ENCODE measurements around the gene PRR5L. TPM values are rescaled to one million over a fixed set of nuclear protein-coding genes. Genes with fewer than 3 reads are reported as not detected.
"Not testable (repeated sequence)": the region's sequence is repeated elsewhere in the genome, so short reads cannot be mapped to it uniquely, and the experiment has no call there.

PRR5L gene
- total and polyA plus RNA-seq, 5 donors from 2014 or later, result 0.76 to 15.1 (median 1.1) TPM; not detected in 1

DNA sequence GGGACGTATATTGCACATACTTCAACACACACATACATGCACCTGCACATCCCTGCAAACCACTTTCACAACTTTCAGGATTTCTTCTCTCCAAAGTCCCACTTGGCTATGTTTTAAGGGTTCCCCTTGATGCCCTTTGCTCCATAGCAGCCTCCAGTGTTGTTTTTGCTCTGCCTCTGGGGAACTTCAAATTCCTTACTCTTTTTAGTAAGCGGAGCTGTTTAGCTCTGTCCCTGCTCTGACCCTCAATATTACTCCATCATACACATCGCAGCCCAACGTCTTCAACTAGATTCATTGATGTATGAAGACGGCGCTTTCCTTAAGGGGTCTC lies 18.3 kb downstream of the PRR5L start:
- Histone ChIP-seq H3K4me1 (ENCODE audit: control insufficient read depth, insufficient read depth, low read length, poor library complexity, severe bottlenecking) (no peaks in the 10 kb centered on the region), H3K27me3 (ENCODE audit: control insufficient read depth, insufficient read depth, low read length) (peaks cover 7% of the 10 kb centered on the region), H3K27ac (ENCODE audit: insufficient read depth, low read length, poor library complexity, severe bottlenecking) (no peak overlapping the region), H3K9me3 (ENCODE audit: control insufficient read depth in 2 of 2, low read length in 2 of 2) (no peaks in the 10 kb centered on the region), H3K4me3 (ENCODE audit: low read depth, low read length) (no peak overlapping the region), H3K36me3 (ENCODE audit: control insufficient read depth, insufficient read depth, low read length) (no peaks in the 10 kb centered on the region)
- Mint-ChIP-seq H3K9me3 (peaks cover 0 to 2% (median 0%) of the 10 kb centered on the region in 7 donors), H3K27me3 (peaks cover 18% of the 10 kb centered on the region), H3K36me3 (no peaks in the 10 kb centered on the region), H3K4me3 (no peak overlapping the region), H3K4me1 (no peaks in the 10 kb centered on the region), H3K27ac (no peak overlapping the region)
- ATAC-seq (ENCODE audit: low read depth in 2 of 2) (no peak), DNase-seq (no peak)

DNA sequence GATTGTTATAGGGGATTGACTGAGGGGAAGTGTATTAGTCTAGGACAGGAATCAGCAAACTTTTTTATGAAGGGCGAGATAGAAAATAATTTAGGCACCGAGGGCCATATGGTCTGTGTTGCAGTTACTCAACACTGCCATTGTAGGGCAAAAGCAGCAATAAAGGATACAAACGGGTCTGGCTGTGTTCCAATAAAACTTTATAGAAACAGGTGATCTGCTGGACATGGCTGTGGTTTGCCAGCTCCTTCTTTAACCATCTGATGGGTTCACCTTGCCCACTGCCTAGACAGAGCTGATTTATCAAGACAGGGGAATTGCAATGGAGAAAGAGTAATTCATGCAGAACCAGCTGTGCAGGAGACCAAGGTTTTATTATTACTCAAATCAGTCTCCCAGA lies 20.0 kb downstream of the PRR5L start:
- Mint-ChIP-seq H3K4me3 (no peak overlapping the region), H3K27me3 (peaks cover 14% of the 10 kb centered on the region), H3K4me1 (no peaks in the 10 kb centered on the region), H3K27ac (no peak overlapping the region), H3K9me3 (peaks cover 0 to 2% (median 0%) of the 10 kb centered on the region in 7 donors), H3K36me3 (no peaks in the 10 kb centered on the region)
- Histone ChIP-seq H3K27me3 (ENCODE audit: control insufficient read depth, insufficient read depth, low read length) (peaks cover 7% of the 10 kb centered on the region), H3K36me3 (ENCODE audit: control insufficient read depth, insufficient read depth, low read length) (no peaks in the 10 kb centered on the region), H3K4me3 (ENCODE audit: low read depth, low read length) (no peak overlapping the region), H3K27ac (ENCODE audit: insufficient read depth, low read length, poor library complexity, severe bottlenecking) (no peak overlapping the region), H3K9me3 (ENCODE audit: control insufficient read depth in 2 of 2, low read length in 2 of 2) (no peaks in the 10 kb centered on the region), H3K4me1 (ENCODE audit: control insufficient read depth, insufficient read depth, low read length, poor library complexity, severe bottlenecking) (no peaks in the 10 kb centered on the region)
- ATAC-seq (ENCODE audit: low read depth in 2 of 2), result no peak
- no peak for DNase-seq

DNA sequence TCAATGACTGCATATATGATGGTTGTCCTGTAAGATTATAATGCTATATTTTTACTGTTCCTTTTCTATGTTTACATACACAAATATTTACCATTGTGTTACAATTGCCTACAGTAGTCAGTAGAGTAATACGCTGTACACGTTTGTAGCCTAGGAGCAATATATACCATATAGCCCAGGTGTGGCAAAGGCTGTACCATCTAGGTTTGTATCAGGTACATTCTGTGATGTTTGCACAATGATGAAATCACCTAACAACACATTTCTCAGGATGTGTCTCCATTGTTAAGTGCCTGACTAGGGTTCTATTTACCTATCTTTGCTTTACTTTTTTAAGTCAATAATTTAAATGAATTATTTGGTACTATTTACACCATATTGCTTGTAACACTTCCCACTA lies 21.9 kb downstream of the PRR5L start:
- H3K27me3 ChIP-seq (ENCODE audit: control insufficient read depth, insufficient read depth, low read length), result peaks cover 7% of the 10 kb centered on the region

DNA sequence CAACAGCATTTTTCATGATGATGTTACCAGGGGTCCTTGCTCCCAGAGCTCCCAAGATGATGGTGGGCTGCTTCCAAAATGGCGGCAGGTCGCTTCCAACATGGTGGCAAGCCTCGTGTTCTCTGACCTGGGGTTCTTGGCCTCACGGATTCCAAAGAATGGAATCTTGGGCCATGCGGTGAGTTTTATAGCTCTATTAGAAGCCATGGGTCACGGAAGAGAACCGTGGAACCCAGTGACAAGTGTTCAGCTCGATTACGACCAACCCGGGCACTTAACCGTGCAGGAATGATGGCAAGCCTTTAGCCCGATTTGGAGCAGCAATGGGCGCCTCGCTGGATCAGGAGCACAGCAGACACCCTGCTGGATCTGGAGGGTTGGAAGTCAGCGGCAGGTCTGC lies 28.9 kb downstream of the PRR5L start:
- H3K27me3 Mint-ChIP-seq; H3K27ac ChIP-seq (ENCODE audit: insufficient read depth, low read length, poor library complexity, severe bottlenecking); H3K4me3 Mint-ChIP-seq; H3K4me1 Mint-ChIP-seq; H3K36me3 ChIP-seq (ENCODE audit: control insufficient read depth, insufficient read depth, low read length); H3K36me3 Mint-ChIP-seq; H3K27me3 ChIP-seq (ENCODE audit: control insufficient read depth, insufficient read depth, low read length); ATAC-seq (ENCODE audit: low read depth in 2 of 2); H3K4me3 ChIP-seq (ENCODE audit: low read depth, low read length); DNase-seq; H3K27ac Mint-ChIP-seq; H3K4me1 ChIP-seq (ENCODE audit: control insufficient read depth, insufficient read depth, low read length, poor library complexity, severe bottlenecking); H3K9me3 Mint-ChIP-seq; H3K9me3 ChIP-seq (ENCODE audit: control insufficient read depth in 2 of 2, low read length in 2 of 2): not testable (repeated sequence)

More for the DNA sequence above, 21.9 kb downstream of the PRR5L start:
- no peak overlapping the region for H3K4me3 Mint-ChIP-seq
- Histone ChIP-seq H3K4me1 (ENCODE audit: control insufficient read depth, insufficient read depth, low read length, poor library complexity, severe bottlenecking) (no peaks in the 10 kb centered on the region), H3K36me3 (ENCODE audit: control insufficient read depth, insufficient read depth, low read length) (no peaks in the 10 kb centered on the region), H3K27ac (ENCODE audit: insufficient read depth, low read length, poor library complexity, severe bottlenecking) (no peak overlapping the region), H3K9me3 (ENCODE audit: control insufficient read depth in 2 of 2, low read length in 2 of 2) (no peaks in the 10 kb centered on the region), H3K4me3 (ENCODE audit: low read depth, low read length) (no peak overlapping the region)
- H3K36me3 Mint-ChIP-seq, result no peaks in the 10 kb centered on the region
- DNase-seq, result no peak
- H3K4me1 Mint-ChIP-seq, result peaks cover 0 to 2% (median 0%) of the 10 kb centered on the region in 4 donors
- peaks cover 8% of the 10 kb centered on the region for H3K27me3 Mint-ChIP-seq
- no peak overlapping the region for H3K27ac Mint-ChIP-seq
- H3K9me3 Mint-ChIP-seq, result peaks cover 0 to 2% (median 0%) of the 10 kb centered on the region in 7 donors
- no peak for ATAC-seq (ENCODE audit: low read depth in 2 of 2)

DNA sequence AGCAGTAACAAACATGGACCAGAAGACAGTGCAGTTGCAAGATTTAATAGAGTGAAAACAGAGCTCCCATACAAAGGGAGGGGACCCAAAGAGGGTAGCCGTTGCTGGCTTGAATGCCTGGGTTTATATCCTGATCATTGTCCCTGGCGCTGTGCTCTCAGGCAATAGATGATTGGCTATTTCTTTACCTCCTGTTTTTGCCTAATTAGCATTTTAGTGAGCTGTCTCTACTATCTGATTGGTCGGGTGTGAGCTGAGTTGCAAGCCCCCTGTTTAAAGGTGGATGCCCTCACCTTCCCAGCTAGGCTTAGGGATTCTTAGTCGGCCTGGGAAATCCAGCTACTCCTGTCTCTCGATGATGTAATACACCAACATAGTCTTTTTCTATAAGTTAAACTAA lies 29.3 kb downstream of the PRR5L start:
- not testable (repeated sequence) for DNase-seq; H3K4me1 Mint-ChIP-seq; H3K4me3 ChIP-seq (ENCODE audit: low read depth, low read length); H3K9me3 Mint-ChIP-seq; H3K27ac Mint-ChIP-seq; H3K9me3 ChIP-seq (ENCODE audit: control insufficient read depth in 2 of 2, low read length in 2 of 2); H3K27ac ChIP-seq (ENCODE audit: insufficient read depth, low read length, poor library complexity, severe bottlenecking); H3K27me3 ChIP-seq (ENCODE audit: control insufficient read depth, insufficient read depth, low read length); H3K27me3 Mint-ChIP-seq; ATAC-seq (ENCODE audit: low read depth in 2 of 2); H3K36me3 Mint-ChIP-seq; H3K36me3 ChIP-seq (ENCODE audit: control insufficient read depth, insufficient read depth, low read length); H3K4me3 Mint-ChIP-seq; H3K4me1 ChIP-seq (ENCODE audit: control insufficient read depth, insufficient read depth, low read length, poor library complexity, severe bottlenecking)

DNA sequence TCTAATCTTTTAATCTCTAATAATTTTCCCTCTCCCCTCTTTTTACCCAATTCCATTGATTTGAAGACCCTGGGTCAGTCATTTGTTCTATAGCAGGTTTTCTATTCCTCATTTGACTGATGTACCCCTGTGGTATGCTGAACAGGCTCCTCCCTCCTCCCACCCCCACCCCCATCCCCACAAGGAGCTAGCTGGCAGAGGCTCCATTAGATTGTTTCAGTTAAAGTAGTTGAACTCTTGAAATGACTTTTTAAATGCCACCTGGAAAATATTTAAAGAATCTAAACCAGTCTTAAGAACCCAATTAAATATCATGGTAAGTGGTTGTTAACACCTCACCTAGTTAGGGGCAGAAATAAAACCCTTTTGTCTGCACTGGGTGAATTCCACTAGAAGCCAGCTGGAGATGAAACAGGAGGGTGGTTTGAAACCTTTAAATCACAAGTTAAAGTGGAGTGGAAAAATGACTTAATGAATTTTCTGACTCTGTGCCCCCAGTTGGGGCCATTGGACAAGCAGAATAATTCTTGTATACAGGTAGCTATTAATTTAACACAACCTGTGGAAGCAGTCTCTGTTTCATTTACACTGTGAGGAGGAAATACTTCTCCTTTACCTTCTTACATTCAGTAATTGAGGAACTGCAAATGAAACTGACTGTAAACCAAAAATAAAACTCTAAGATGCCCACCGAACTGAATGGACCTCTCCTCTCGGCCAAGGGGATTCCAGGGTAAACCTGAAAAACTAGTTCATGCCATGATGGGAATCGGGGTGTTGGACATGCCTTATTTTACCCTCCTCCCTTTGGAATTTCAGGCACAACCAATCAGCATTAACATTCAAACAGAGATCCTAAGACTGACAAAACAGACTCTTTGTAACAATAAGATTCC lies 30.7 kb downstream of the PRR5L start:
- no peaks in the 10 kb centered on the region for H3K4me1 ChIP-seq (ENCODE audit: control insufficient read depth, insufficient read depth, low read length, poor library complexity, severe bottlenecking)
- DNase-seq (no peak), ATAC-seq (ENCODE audit: low read depth in 2 of 2) (no peak)
- H3K4me3 ChIP-seq (ENCODE audit: low read depth, low read length), result no peak overlapping the region
- Mint-ChIP-seq H3K27ac (no peak overlapping the region), H3K4me1 (no peaks in the 10 kb centered on the region), H3K36me3 (no peaks in the 10 kb centered on the region), H3K27me3 (peaks cover 6% of the 10 kb centered on the region), H3K4me3 (no peak overlapping the region), H3K9me3 (no peaks in the 10 kb centered on the region)
- no peaks in the 10 kb centered on the region for H3K9me3 ChIP-seq (ENCODE audit: control insufficient read depth in 2 of 2, low read length in 2 of 2)
- H3K27me3 ChIP-seq (ENCODE audit: control insufficient read depth, insufficient read depth, low read length), result peaks cover 2% of the 10 kb centered on the region
- H3K27ac ChIP-seq (ENCODE audit: insufficient read depth, low read length, poor library complexity, severe bottlenecking), result no peak overlapping the region
- no peaks in the 10 kb centered on the region for H3K36me3 ChIP-seq (ENCODE audit: control insufficient read depth, insufficient read depth, low read length)

DNA sequence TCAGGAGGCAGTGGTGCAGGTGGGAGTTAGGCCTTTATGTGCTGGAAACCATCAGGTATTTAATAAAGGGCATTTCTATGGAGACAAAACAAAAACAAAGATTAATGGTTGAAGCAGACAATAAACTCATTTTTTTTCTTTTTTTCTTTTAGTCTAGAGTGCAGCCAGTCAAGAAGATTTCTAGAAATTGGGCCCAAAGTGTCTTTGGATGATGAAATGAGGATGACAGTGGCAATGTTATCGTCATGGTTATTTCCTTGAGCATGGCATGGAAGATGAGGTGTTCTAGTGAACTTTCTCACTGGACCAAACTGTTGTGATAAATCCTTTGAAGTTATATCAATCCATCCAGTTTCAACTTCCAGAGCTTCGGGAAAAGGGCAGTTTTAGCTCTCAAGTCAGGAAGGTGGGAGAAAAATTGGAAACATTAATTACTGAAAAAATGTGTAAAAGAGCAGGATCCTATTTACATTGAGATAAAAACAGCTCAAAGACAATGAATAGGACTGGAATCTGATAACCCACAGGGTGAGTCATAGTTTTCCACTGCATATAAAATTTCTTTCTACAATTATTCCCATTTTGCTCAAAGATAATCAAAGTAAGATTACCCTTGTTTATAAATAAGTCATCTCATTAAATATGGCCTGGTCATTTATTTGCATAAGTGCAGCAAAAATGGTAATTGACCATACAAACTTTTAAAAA lies 33.0 kb downstream of the PRR5L start:
- H3K27ac ChIP-seq (ENCODE audit: insufficient read depth, low read length, poor library complexity, severe bottlenecking), result no peak overlapping the region
- no peaks in the 10 kb centered on the region for H3K36me3 Mint-ChIP-seq
- ATAC-seq (ENCODE audit: low read depth in 2 of 2) (no peak), DNase-seq (no peak)
- no peaks in the 10 kb centered on the region for H3K9me3 ChIP-seq (ENCODE audit: control insufficient read depth in 2 of 2, low read length in 2 of 2)
- peaks cover 2% of the 10 kb centered on the region for H3K27me3 ChIP-seq (ENCODE audit: control insufficient read depth, insufficient read depth, low read length)
- no peaks in the 10 kb centered on the region for H3K4me1 Mint-ChIP-seq
- no peak overlapping the region for H3K4me3 Mint-ChIP-seq
- H3K9me3 Mint-ChIP-seq, result no peaks in the 10 kb centered on the region
- H3K4me1 ChIP-seq (ENCODE audit: control insufficient read depth, insufficient read depth, low read length, poor library complexity, severe bottlenecking), result no peaks in the 10 kb centered on the region
- H3K4me3 ChIP-seq (ENCODE audit: low read depth, low read length), result no peak overlapping the region
- peak overlapping the region in 1 of 3 donors; percentile 14 for H3K27ac Mint-ChIP-seq
- peaks cover 6% of the 10 kb centered on the region for H3K27me3 Mint-ChIP-seq
- no peaks in the 10 kb centered on the region for H3K36me3 ChIP-seq (ENCODE audit: control insufficient read depth, insufficient read depth, low read length)
